Measurements from ENCODE around the gene MRFAP1L1.

Gene MRFAP1L1

GRCh38 chr4:6701371-6701770 lies 8.3 kb downstream of the MRFAP1L1 start:
- no peak overlapping the region for H3K4me3 ChIP-seq (ENCODE audit: low read length)
- H3K36me3 ChIP-seq (ENCODE audit: control insufficient read depth, insufficient read depth, low read length): peaks cover 3% of the 10 kb centered on the region
- no peak overlapping the region for H3K27ac ChIP-seq (ENCODE audit: low read depth, low read length)
- H3K4me1 ChIP-seq (ENCODE audit: control insufficient read depth, insufficient read depth, low read length): no peaks in the 10 kb centered on the region
- no peaks in the 10 kb centered on the region for H3K27me3 ChIP-seq (ENCODE audit: control insufficient read depth, insufficient read depth, low read length)
- no peak overlapping the region for H3K9ac ChIP-seq (ENCODE audit: low read length)

GRCh38 chr4:6699903-6700302 lies 9.8 kb downstream of the MRFAP1L1 start:
- no peaks in the 10 kb centered on the region for H3K27me3 ChIP-seq (ENCODE audit: control insufficient read depth, insufficient read depth, low read length)
- no peak overlapping the region for H3K27ac ChIP-seq (ENCODE audit: low read depth, low read length)
- H3K4me3 ChIP-seq (ENCODE audit: low read length): no peak overlapping the region
- H3K9ac ChIP-seq (ENCODE audit: low read length): no peak overlapping the region
- H3K4me1 ChIP-seq (ENCODE audit: control insufficient read depth, insufficient read depth, low read length): no peaks in the 10 kb centered on the region
- H3K36me3 ChIP-seq (ENCODE audit: control insufficient read depth, insufficient read depth, low read length): peaks cover 3% of the 10 kb centered on the region

- H3K27me3 ChIP-seq (ENCODE audit: control insufficient read depth, insufficient read depth, low read length): no peaks in the 10 kb centered on the region
- H3K36me3 ChIP-seq (ENCODE audit: control insufficient read depth, insufficient read depth, low read length): peaks cover 3% of the 10 kb centered on the region
- no peak overlapping the region for H3K4me3 ChIP-seq (ENCODE audit: low read length)
- no peaks in the 10 kb centered on the region for H3K4me1 ChIP-seq (ENCODE audit: control insufficient read depth, insufficient read depth, low read length)
- no peak overlapping the region for H3K27ac ChIP-seq (ENCODE audit: low read depth, low read length)
- H3K9ac ChIP-seq (ENCODE audit: low read length): no peak overlapping the region
Measured at GRCh38 chr4:6699388-6699787, 10.3 kb downstream of the MRFAP1L1 start.

- no peak overlapping the region for H3K4me3 ChIP-seq (ENCODE audit: low read length)
- H3K27ac ChIP-seq (ENCODE audit: low read depth, low read length): no peak overlapping the region
- no peaks in the 10 kb centered on the region for H3K27me3 ChIP-seq (ENCODE audit: control insufficient read depth, insufficient read depth, low read length)
- peaks cover 3% of the 10 kb centered on the region for H3K36me3 ChIP-seq (ENCODE audit: control insufficient read depth, insufficient read depth, low read length)
- H3K4me1 ChIP-seq (ENCODE audit: control insufficient read depth, insufficient read depth, low read length): no peaks in the 10 kb centered on the region
- H3K9ac ChIP-seq (ENCODE audit: low read length): no peak overlapping the region
Measured at GRCh38 chr4:6697131-6697530, 12.5 kb downstream of the MRFAP1L1 start.

GRCh38 chr4:6696611-6697010 lies 13.1 kb downstream of the MRFAP1L1 start:
- Histone ChIP-seq H3K27ac (ENCODE audit: low read depth, low read length) (no peak overlapping the region), H3K9ac (ENCODE audit: low read length) (no peak overlapping the region), H3K4me1 (ENCODE audit: control insufficient read depth, insufficient read depth, low read length) (no peaks in the 10 kb centered on the region), H3K36me3 (ENCODE audit: control insufficient read depth, insufficient read depth, low read length) (peaks cover 3% of the 10 kb centered on the region), H3K4me3 (ENCODE audit: low read length) (no peak overlapping the region), H3K27me3 (ENCODE audit: control insufficient read depth, insufficient read depth, low read length) (no peaks in the 10 kb centered on the region)

GRCh38 chr4:6695660-6696610 lies 13.7 kb downstream of the MRFAP1L1 start:
- Histone ChIP-seq H3K4me3 (ENCODE audit: low read length) (no peak overlapping the region), H3K27me3 (ENCODE audit: control insufficient read depth, insufficient read depth, low read length) (no peaks in the 10 kb centered on the region), H3K27ac (ENCODE audit: low read depth, low read length) (no peak overlapping the region), H3K9ac (ENCODE audit: low read length) (no peak overlapping the region), H3K4me1 (ENCODE audit: control insufficient read depth, insufficient read depth, low read length) (no peaks in the 10 kb centered on the region), H3K36me3 (ENCODE audit: control insufficient read depth, insufficient read depth, low read length) (peaks cover 3% of the 10 kb centered on the region)

- Histone ChIP-seq H3K9ac (ENCODE audit: low read length) (no peak overlapping the region), H3K4me1 (ENCODE audit: control insufficient read depth, insufficient read depth, low read length) (no peaks in the 10 kb centered on the region), H3K4me3 (ENCODE audit: low read length) (no peak overlapping the region), H3K27ac (ENCODE audit: low read depth, low read length) (no peak overlapping the region), H3K36me3 (ENCODE audit: control insufficient read depth, insufficient read depth, low read length) (no peaks in the 10 kb centered on the region), H3K27me3 (ENCODE audit: control insufficient read depth, insufficient read depth, low read length) (no peaks in the 10 kb centered on the region)
Measured at GRCh38 chr4:6694177-6694901, 15.3 kb downstream of the MRFAP1L1 start.

- Histone ChIP-seq H3K36me3 (ENCODE audit: control insufficient read depth, insufficient read depth, low read length) (no peaks in the 10 kb centered on the region), H3K27ac (ENCODE audit: low read depth, low read length) (no peak within 1 kb of the TSS), H3K4me1 (ENCODE audit: control insufficient read depth, insufficient read depth, low read length) (no peaks in the 10 kb centered on the region), H3K27me3 (ENCODE audit: control insufficient read depth, insufficient read depth, low read length) (no peaks in the 10 kb centered on the region), H3K9ac (ENCODE audit: low read length) (no peak within 1 kb of the TSS), H3K4me3 (ENCODE audit: low read length) (no peak within 1 kb of the TSS)
Measured at GRCh38 chr4:6693231-6694176, 16.2 kb downstream of the MRFAP1L1 start, which contains the start of gene S100P. Gene S100P (plus strand): TSS chr4:6693878. CDS start chr4:6693933, 55 bp downstream.

- H3K36me3 ChIP-seq (ENCODE audit: control insufficient read depth, insufficient read depth, low read length): no peaks in the 10 kb centered on the region
- no peaks in the 10 kb centered on the region for H3K4me1 ChIP-seq (ENCODE audit: control insufficient read depth, insufficient read depth, low read length)
- H3K4me3 ChIP-seq (ENCODE audit: low read length): no peak overlapping the region
- no peak overlapping the region for H3K27ac ChIP-seq (ENCODE audit: low read depth, low read length)
- no peak overlapping the region for H3K9ac ChIP-seq (ENCODE audit: low read length)
- H3K27me3 ChIP-seq (ENCODE audit: control insufficient read depth, insufficient read depth, low read length): no peaks in the 10 kb centered on the region
Measured at GRCh38 chr4:6692806-6693205, 16.9 kb downstream of the MRFAP1L1 start.

GRCh38 chr4:6692379-6692778 lies 17.3 kb downstream of the MRFAP1L1 start:
- H3K36me3 ChIP-seq (ENCODE audit: control insufficient read depth, insufficient read depth, low read length): no peaks in the 10 kb centered on the region
- H3K4me1 ChIP-seq (ENCODE audit: control insufficient read depth, insufficient read depth, low read length): no peaks in the 10 kb centered on the region
- no peak overlapping the region for H3K27ac ChIP-seq (ENCODE audit: low read depth, low read length)
- H3K27me3 ChIP-seq (ENCODE audit: control insufficient read depth, insufficient read depth, low read length): no peaks in the 10 kb centered on the region
- no peak overlapping the region for H3K9ac ChIP-seq (ENCODE audit: low read length)
- H3K4me3 ChIP-seq (ENCODE audit: low read length): no peak overlapping the region

GRCh38 chr4:6689506-6689960 lies 20.1 kb downstream of the MRFAP1L1 start:
- Histone ChIP-seq H3K4me3 (ENCODE audit: low read length) (peak overlapping the region; percentile 28), H3K9ac (ENCODE audit: low read length) (no peak overlapping the region), H3K4me1 (ENCODE audit: control insufficient read depth, insufficient read depth, low read length) (no peaks in the 10 kb centered on the region), H3K27ac (ENCODE audit: low read depth, low read length) (no peak overlapping the region), H3K27me3 (ENCODE audit: control insufficient read depth, insufficient read depth, low read length) (no peaks in the 10 kb centered on the region), H3K36me3 (ENCODE audit: control insufficient read depth, insufficient read depth, low read length) (no peaks in the 10 kb centered on the region)

Data from rectal smooth muscle tissue (tissue), 1 donor.